OCI-LY7 (cell line): Measurements from ENCODE around the gene RMI2.

Experiments used
- EZH2phosphoT487 ChIP-seq: fragments of 200-600 bp; sonication (generic); IDR thresholded peaks from 2 replicates; pipeline ENCODE4 v1.6.1; 2018; ENCODE audit warnings: low read depth, borderline replicate concordance, mild to moderate bottlenecking, mixed run types, antibody characterized with exemption, low read length, moderate library complexity, mixed read lengths
- TF ChIP-seq, protein P1 (sequence below): fragments of 200-600 bp; sonication (generic); conservative IDR thresholded peaks from 2 replicates; pipeline ENCODE4 v1.5.1; 2014; ENCODE audit warnings: mild to moderate bottlenecking, antibody characterized with exemption, low read length, moderate library complexity, mixed read lengths

DNA sequence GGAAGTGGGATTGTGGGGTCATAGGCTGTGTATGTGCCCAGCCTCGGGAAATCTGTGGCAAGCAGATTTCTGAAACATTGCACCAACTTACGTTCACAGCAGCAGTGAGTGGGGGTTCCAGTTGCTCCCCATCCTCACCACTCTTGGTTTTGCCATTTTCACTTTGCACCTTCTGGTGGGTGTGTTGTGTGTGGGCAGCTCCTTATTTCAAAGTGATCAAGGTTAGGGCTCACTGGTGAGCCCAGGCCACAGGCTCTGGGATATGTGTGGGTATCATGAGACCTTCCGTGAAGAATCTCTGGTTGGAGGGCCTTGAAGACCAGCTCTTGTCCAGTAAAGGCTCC is 34.7 kb upstream of the RMI2 start:
- TF ChIP-seq, protein P1, sequence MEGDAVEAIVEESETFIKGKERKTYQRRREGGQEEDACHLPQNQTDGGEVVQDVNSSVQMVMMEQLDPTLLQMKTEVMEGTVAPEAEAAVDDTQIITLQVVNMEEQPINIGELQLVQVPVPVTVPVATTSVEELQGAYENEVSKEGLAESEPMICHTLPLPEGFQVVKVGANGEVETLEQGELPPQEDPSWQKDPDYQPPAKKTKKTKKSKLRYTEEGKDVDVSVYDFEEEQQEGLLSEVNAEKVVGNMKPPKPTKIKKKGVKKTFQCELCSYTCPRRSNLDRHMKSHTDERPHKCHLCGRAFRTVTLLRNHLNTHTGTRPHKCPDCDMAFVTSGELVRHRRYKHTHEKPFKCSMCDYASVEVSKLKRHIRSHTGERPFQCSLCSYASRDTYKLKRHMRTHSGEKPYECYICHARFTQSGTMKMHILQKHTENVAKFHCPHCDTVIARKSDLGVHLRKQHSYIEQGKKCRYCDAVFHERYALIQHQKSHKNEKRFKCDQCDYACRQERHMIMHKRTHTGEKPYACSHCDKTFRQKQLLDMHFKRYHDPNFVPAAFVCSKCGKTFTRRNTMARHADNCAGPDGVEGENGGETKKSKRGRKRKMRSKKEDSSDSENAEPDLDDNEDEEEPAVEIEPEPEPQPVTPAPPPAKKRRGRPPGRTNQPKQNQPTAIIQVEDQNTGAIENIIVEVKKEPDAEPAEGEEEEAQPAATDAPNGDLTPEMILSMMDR: no peak
- no peak for TF ChIP-seq EZH2phosphoT487
